GM19438 (cell line): Measurements from ENCODE around the gene PUS10.
"Not testable (repeated sequence)": the region's sequence is repeated elsewhere in the genome, so short reads cannot be mapped to it uniquely, and the experiment has no call there.

Experiments used
- ATAC-seq: cut with Tn5 transposase; IDR thresholded peaks from one replicate; pipeline ENCODE4 v1.9.1; 2021; ENCODE audit warnings: low read depth; ENCODE audit not compliant: unreplicated experiment

The PUS10 gene

GRCh38 chr2:61017556-61018317 lies at the start of gene PUS10, which contains the start of gene PEX13:
TSS of gene PUS10 (minus strand) at chr2:61018255. CDS start at chr2:61011890, 6,365 bp downstream.
TSS of gene PEX13 (plus strand) at chr2:61017720. CDS start at chr2:61017760, 40 bp downstream.
- peak; percentile 85 for ATAC-seq

- peak; percentile 91 for ATAC-seq
Measured at GRCh38 chr2:61065714-61066709, 48.0 kb upstream of the PUS10 start, which contains the start of gene SANBR. TSS of gene SANBR (plus strand) at chr2:61065871. CDS start at chr2:61070351, 4,480 bp downstream.

- no peak for ATAC-seq
Measured at GRCh38 chr2:61059382-61059781, 41.3 kb upstream of the PUS10 start.

- no peak for ATAC-seq
Measured at GRCh38 chr2:61057562-61057961, 39.5 kb upstream of the PUS10 start.

GRCh38 chr2:61055557-61055956 lies 37.5 kb upstream of the PUS10 start:
- ATAC-seq, result no peak

GRCh38 chr2:61045999-61046398 lies 27.9 kb upstream of the PUS10 start:
- ATAC-seq, result no peak

GRCh38 chr2:61045226-61045625 lies 27.2 kb upstream of the PUS10 start:
- no peak for ATAC-seq

- ATAC-seq, result no peak
Measured at GRCh38 chr2:61044636-61045035, 26.6 kb upstream of the PUS10 start.

GRCh38 chr2:61042807-61043206 lies 24.8 kb upstream of the PUS10 start:
- no peak for ATAC-seq

GRCh38 chr2:61036643-61037042 lies 18.6 kb upstream of the PUS10 start:
- not testable (repeated sequence) for ATAC-seq

GRCh38 chr2:61034592-61034991 lies 16.5 kb upstream of the PUS10 start:
- not testable (repeated sequence) for ATAC-seq

GRCh38 chr2:61029533-61029932 lies 11.5 kb upstream of the PUS10 start:
- no peak for ATAC-seq

- no peak for ATAC-seq
Measured at GRCh38 chr2:61023670-61024069, 5.6 kb upstream of the PUS10 start.

GRCh38 chr2:61021228-61021660 lies 3.2 kb upstream of the PUS10 start:
- no peak for ATAC-seq

GRCh38 chr2:61018798-61019197 lies 743 bp upstream of the PUS10 start:
- no peak for ATAC-seq

GRCh38 chr2:61018318-61018755 lies 282 bp upstream of the PUS10 start:
- ATAC-seq, result peak; percentile 21

GRCh38 chr2:61017003-61017555 lies 976 bp downstream of the PUS10 start:
- ATAC-seq, result peak; percentile 50

- no peak for ATAC-seq
Measured at GRCh38 chr2:61016392-61017002, 1.6 kb downstream of the PUS10 start.

- ATAC-seq, result no peak
Measured at GRCh38 chr2:61015976-61016375, 2.1 kb downstream of the PUS10 start.

- ATAC-seq, result no peak
Measured at GRCh38 chr2:61014763-61015162, 3.3 kb downstream of the PUS10 start.
